ENCODE results near the gene DPP7. TPM values are rescaled to one million over a fixed set of nuclear protein-coding genes. Genes with fewer than 3 reads are reported as not detected.

The DPP7 gene
- total RNA-seq, 1 experiment from 2014 or later, result 51.6 TPM

- Mint-ChIP-seq H3K27ac (ENCODE audit: unreplicated experiment) (peak overlapping the region; percentile 92), H3K36me3 (ENCODE audit: insufficient read depth, unreplicated experiment) (peaks cover 49% of the 10 kb centered on the region)
- TSS peak; percentile 84 for BruUV-seq (replicated peaks)
These were observed 28.5 kb downstream of the DPP7 start for GRCh38 chr9:137085920-137086530.

DNA sequence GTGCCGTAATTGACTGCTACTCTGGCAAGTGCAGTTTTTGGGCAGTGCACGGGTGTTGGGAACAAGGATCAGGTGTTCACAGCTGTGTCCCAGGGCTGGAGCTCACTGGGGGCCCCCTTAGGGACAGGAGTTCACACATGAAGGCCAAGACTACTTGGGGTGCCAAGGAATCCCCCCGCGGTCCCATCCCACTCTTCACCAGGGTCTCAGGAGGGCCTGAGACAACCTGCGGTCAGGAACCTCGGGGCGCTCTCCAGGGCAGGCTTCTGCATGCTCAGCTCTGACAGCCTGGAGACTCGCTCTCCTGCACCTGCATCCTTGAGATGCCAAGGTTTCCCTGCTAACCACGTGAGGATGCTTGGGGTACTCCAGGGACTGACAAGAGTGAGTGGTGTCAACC is 30.0 kb downstream of the DPP7 start:
- no peaks in the 10 kb centered on the region for H3K27me3 Mint-ChIP-seq (ENCODE audit: unreplicated experiment)
- no peak overlapping the region for H3K27ac Mint-ChIP-seq (ENCODE audit: unreplicated experiment)
- no TSS peak for BruUV-seq (replicated peaks)
- intact Hi-C loops (cut with micrococcal nuclease; ENCODE audit: unreplicated experiment), result no loop called here
- H3K36me3 Mint-ChIP-seq (ENCODE audit: insufficient read depth, unreplicated experiment), result peaks cover 47% of the 10 kb centered on the region
- CTCF ChIA-PET, result interaction anchor here (0.6 to 1.2 kb wide), 3 partner anchors 38 to 412 kb away, joined by 3 to 5 read pairs (median 3); no protein-coding TSS in a partner anchor
- DNase-seq, result no peak
- H3K4me3 Mint-ChIP-seq (ENCODE audit: low read depth, unreplicated experiment), result no peak overlapping the region
- TF ChIP-seq, protein P1, sequence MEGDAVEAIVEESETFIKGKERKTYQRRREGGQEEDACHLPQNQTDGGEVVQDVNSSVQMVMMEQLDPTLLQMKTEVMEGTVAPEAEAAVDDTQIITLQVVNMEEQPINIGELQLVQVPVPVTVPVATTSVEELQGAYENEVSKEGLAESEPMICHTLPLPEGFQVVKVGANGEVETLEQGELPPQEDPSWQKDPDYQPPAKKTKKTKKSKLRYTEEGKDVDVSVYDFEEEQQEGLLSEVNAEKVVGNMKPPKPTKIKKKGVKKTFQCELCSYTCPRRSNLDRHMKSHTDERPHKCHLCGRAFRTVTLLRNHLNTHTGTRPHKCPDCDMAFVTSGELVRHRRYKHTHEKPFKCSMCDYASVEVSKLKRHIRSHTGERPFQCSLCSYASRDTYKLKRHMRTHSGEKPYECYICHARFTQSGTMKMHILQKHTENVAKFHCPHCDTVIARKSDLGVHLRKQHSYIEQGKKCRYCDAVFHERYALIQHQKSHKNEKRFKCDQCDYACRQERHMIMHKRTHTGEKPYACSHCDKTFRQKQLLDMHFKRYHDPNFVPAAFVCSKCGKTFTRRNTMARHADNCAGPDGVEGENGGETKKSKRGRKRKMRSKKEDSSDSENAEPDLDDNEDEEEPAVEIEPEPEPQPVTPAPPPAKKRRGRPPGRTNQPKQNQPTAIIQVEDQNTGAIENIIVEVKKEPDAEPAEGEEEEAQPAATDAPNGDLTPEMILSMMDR (IDR thresholded peaks at IDR 0.05; ENCODE audit: unreplicated experiment), result no peak
- no peaks in the 10 kb centered on the region for H3K9me3 Mint-ChIP-seq (ENCODE audit: low read depth, unreplicated experiment)
- H3K4me1 Mint-ChIP-seq (ENCODE audit: low read depth, unreplicated experiment), result peaks cover 6% of the 10 kb centered on the region

More at GRCh38 chr9:137085920-137086530, 28.5 kb downstream of the DPP7 start:
- peak overlapping the region; percentile 79 for H3K4me3 Mint-ChIP-seq (ENCODE audit: low read depth, unreplicated experiment)
- CTCF ChIA-PET, result interaction anchor here (0.6 to 1.3 kb wide), 8 partner anchors 15 to 753 kb away, joined by 3 to 12 read pairs (median 4); partner anchors contain the start of gene SAPCD2
- TF ChIP-seq, protein P1 (IDR thresholded peaks at IDR 0.05; ENCODE audit: unreplicated experiment), result no peak
- no peaks in the 10 kb centered on the region for H3K9me3 Mint-ChIP-seq (ENCODE audit: low read depth, unreplicated experiment)
- intact Hi-C loops (cut with micrococcal nuclease; ENCODE audit: unreplicated experiment), result no loop called here
- DNase-seq, result no peak
- peaks cover 6% of the 10 kb centered on the region for H3K4me1 Mint-ChIP-seq (ENCODE audit: low read depth, unreplicated experiment)
- no peaks in the 10 kb centered on the region for H3K27me3 Mint-ChIP-seq (ENCODE audit: unreplicated experiment)

- Mint-ChIP-seq H3K27me3 (ENCODE audit: unreplicated experiment) (no peaks in the 10 kb centered on the region), H3K9me3 (ENCODE audit: low read depth, unreplicated experiment) (no peaks in the 10 kb centered on the region), H3K4me1 (ENCODE audit: low read depth, unreplicated experiment) (peaks cover 6% of the 10 kb centered on the region), H3K4me3 (ENCODE audit: low read depth, unreplicated experiment) (no peak overlapping the region), H3K27ac (ENCODE audit: unreplicated experiment) (peak overlapping the region; percentile 27), H3K36me3 (ENCODE audit: insufficient read depth, unreplicated experiment) (peaks cover 40% of the 10 kb centered on the region)
- intact Hi-C loops (cut with micrococcal nuclease; ENCODE audit: unreplicated experiment), result no loop called here
- no TSS peak for BruUV-seq (replicated peaks)
- CTCF ChIA-PET, result interaction anchor here (0.7 to 1.2 kb wide), 2 partner anchors 9 to 37 kb away, joined by 3 read pairs; no protein-coding TSS in a partner anchor
- DNase-seq, result peak; percentile 81
- TF ChIP-seq, protein P1 (IDR thresholded peaks at IDR 0.05; ENCODE audit: unreplicated experiment), result no peak
These were observed 31.0 kb downstream of the DPP7 start for GRCh38 chr9:137083394-137084004.

- Mint-ChIP-seq H3K27ac (ENCODE audit: unreplicated experiment) (no peak overlapping the region), H3K4me3 (ENCODE audit: low read depth, unreplicated experiment) (no peak overlapping the region)
- no peak for DNase-seq
These were observed 31.6 kb downstream of the DPP7 start for GRCh38 chr9:137082925-137083290.

More at GRCh38 chr9:137082925-137083290, 31.6 kb downstream of the DPP7 start:
- Mint-ChIP-seq H3K36me3 (ENCODE audit: insufficient read depth, unreplicated experiment) (peaks cover 40% of the 10 kb centered on the region), H3K4me1 (ENCODE audit: low read depth, unreplicated experiment) (peaks cover 6% of the 10 kb centered on the region), H3K9me3 (ENCODE audit: low read depth, unreplicated experiment) (no peaks in the 10 kb centered on the region), H3K27me3 (ENCODE audit: unreplicated experiment) (no peaks in the 10 kb centered on the region)
- no TSS peak for BruUV-seq (replicated peaks)
- TF ChIP-seq, protein P1 (IDR thresholded peaks at IDR 0.05; ENCODE audit: unreplicated experiment), result no peak
- intact Hi-C loops (cut with micrococcal nuclease; ENCODE audit: unreplicated experiment), result no loop called here
- CTCF ChIA-PET, result interaction anchor here (0.7 kb wide), 1 partner anchor 9 kb away, joined by 3 read pairs; no protein-coding TSS in a partner anchor

All from Calu3 (cell line).